NB4 (cell line): ENCODE data around the gene DAB2IP.

ENCODE experiments used
- CTCF ChIP-seq: IDR thresholded peaks from one replicate; pipeline ENCODE4 v1.5.1; 2012; ENCODE audit warnings: low read depth, low read length
- MAX ChIP-seq: IDR thresholded peaks from 2 replicates; pipeline ENCODE4 v1.6.1; 2011; ENCODE audit warnings: low read depth, low read length
- MYC ChIP-seq: IDR thresholded peaks from 2 replicates; pipeline ENCODE4 v1.6.1; 2011; ENCODE audit warnings: low read depth, low read length
- POLR2A ChIP-seq: IDR thresholded peaks from 2 replicates; pipeline ENCODE4 v1.6.1; 2011; ENCODE audit warnings: mild to moderate bottlenecking; ENCODE audit not compliant: insufficient read length; ENCODE audit errors: extremely low read depth

- TF ChIP-seq CTCF = no peak
- no peak for TF ChIP-seq POLR2A
- TF ChIP-seq MAX = no peak
- no peak for TF ChIP-seq MYC
Observed at GRCh38 chr9:121666294-121666693, 14.9 kb downstream of the DAB2IP start.
